Bronchial epithelial cell (primary cell): ENCODE results near the gene PRKG2. TPM values are rescaled to one million over a fixed set of nuclear protein-coding genes. Genes with fewer than 3 reads are reported as not detected.
A peak's percentile ranks its signal among the peaks of the same experiment; 100 is the strongest.

Source experiments
- DNase-seq: peaks from one replicate; pipeline ENCODE4 v3.0.0-alpha.2; 2010; ENCODE audit warnings: low read depth
- FAIRE-seq: peaks from 2 replicates; lab custom pipeline; 2011; peaks lifted over from hg19 to GRCh38; lab: Jason Lieb, UNC
- H3K27me3 ChIP-seq: 2 replicates; pipeline ENCODE4 v1.5.1; 2011; ENCODE audit warnings: low read length; ENCODE audit not compliant: control insufficient read depth, insufficient read depth
- H3K36me3 ChIP-seq: 2 replicates; pipeline ENCODE4 v1.5.1; 2011; ENCODE audit warnings: low read length; ENCODE audit not compliant: control insufficient read depth, insufficient read depth
- H3K4me3 ChIP-seq: 2 replicates; pipeline ENCODE4 v1.5.1; 2011; ENCODE audit warnings: mild to moderate bottlenecking, low read depth, low read length, control low read depth
- CTCF ChIP-seq: IDR thresholded peaks from 2 replicates; pipeline ENCODE4 v1.5.1; 2011; ENCODE audit warnings: mild to moderate bottlenecking, moderate library complexity, low read length, control low read depth, inconsistent platforms; ENCODE audit not compliant: insufficient read depth, severe bottlenecking
- total RNA-seq: library from RNA; depleted of rRNA; stranded (reverse); fragments of >200 nt; gene quantifications from 2 replicates; pipeline ENCODE4 v1.2.1, GENCODE V29; 2014

PRKG2 gene
- total RNA-seq, 1 donor from 2014 or later: 5.3 TPM

- H3K4me3 ChIP-seq: no peak overlapping the region
- no peaks in the 10 kb centered on the region for H3K36me3 ChIP-seq
- FAIRE-seq (no peak), DNase-seq (no peak)
- no peak for TF ChIP-seq CTCF
- H3K27me3 ChIP-seq: no peaks in the 10 kb centered on the region
These were observed 130.4 kb downstream of the PRKG2 start for GRCh38 chr4:81084634-81085033.

- H3K36me3 ChIP-seq: no peaks in the 10 kb centered on the region
- DNase-seq: peak; percentile 82
- peak; percentile 91 for TF ChIP-seq CTCF
- H3K4me3 ChIP-seq: no peak overlapping the region
- FAIRE-seq: no peak
- no peaks in the 10 kb centered on the region for H3K27me3 ChIP-seq
These were observed 131.0 kb downstream of the PRKG2 start for GRCh38 chr4:81084029-81084428.

GRCh38 chr4:81081156-81081555 is 133.9 kb downstream of the PRKG2 start:
- DNase-seq (no peak), FAIRE-seq (no peak)
- Histone ChIP-seq H3K27me3 (no peaks in the 10 kb centered on the region), H3K4me3 (no peak overlapping the region), H3K36me3 (no peaks in the 10 kb centered on the region)
- TF ChIP-seq CTCF: no peak

GRCh38 chr4:81071013-81071412 is 144.0 kb downstream of the PRKG2 start:
- no peak for FAIRE-seq
- TF ChIP-seq CTCF: no peak
- Histone ChIP-seq H3K4me3 (no peak overlapping the region), H3K36me3 (no peaks in the 10 kb centered on the region), H3K27me3 (no peaks in the 10 kb centered on the region)
- no peak for DNase-seq

GRCh38 chr4:81069706-81070331 is 145.2 kb downstream of the PRKG2 start:
- peak; percentile 94 for TF ChIP-seq CTCF
- FAIRE-seq: peak; percentile 47

GRCh38 chr4:81065446-81065845 is 149.6 kb downstream of the PRKG2 start:
- Histone ChIP-seq H3K27me3 (peaks cover 2% of the 10 kb centered on the region), H3K36me3 (no peaks in the 10 kb centered on the region), H3K4me3 (no peak overlapping the region)
- FAIRE-seq (no peak), DNase-seq (no peak)
- TF ChIP-seq CTCF: no peak

More at GRCh38 chr4:81069706-81070331, 145.2 kb downstream of the PRKG2 start:
- H3K4me3 ChIP-seq: no peak overlapping the region
- H3K36me3 ChIP-seq: no peaks in the 10 kb centered on the region
- H3K27me3 ChIP-seq: no peaks in the 10 kb centered on the region
- peak; percentile 81 for DNase-seq
